ENCODE measurements around the gene BCL6.

- TF ChIP-seq CTCF (IDR thresholded peaks at IDR 0.05; ENCODE audit: insufficient read depth, low read depth, low read length) (no peak), EZH2 (IDR thresholded peaks at IDR 0.05; ENCODE audit: insufficient read depth, low read length) (no peak)
Measured at GRCh38 chr3:187775549-187775948, 30.3 kb upstream of the BCL6 start.
